HG03469 (cell line): ENCODE measurements around the gene CD1D.
"Not testable (repeated sequence)": the region's sequence is repeated elsewhere in the genome, so short reads cannot be mapped to it uniquely, and the experiment has no call there.

Experiments used
- ATAC-seq: cut with Tn5 transposase; IDR thresholded peaks from one replicate; pipeline ENCODE4 v1.9.1; 2021; ENCODE audit warnings: mild to moderate bottlenecking, moderate library complexity, moderate number of reproducible peaks; ENCODE audit not compliant: unreplicated experiment

CD1D gene

GRCh38 chr1:158175915-158176314 lies 4.8 kb upstream of the CD1D start:
- ATAC-seq = not testable (repeated sequence)

DNA sequence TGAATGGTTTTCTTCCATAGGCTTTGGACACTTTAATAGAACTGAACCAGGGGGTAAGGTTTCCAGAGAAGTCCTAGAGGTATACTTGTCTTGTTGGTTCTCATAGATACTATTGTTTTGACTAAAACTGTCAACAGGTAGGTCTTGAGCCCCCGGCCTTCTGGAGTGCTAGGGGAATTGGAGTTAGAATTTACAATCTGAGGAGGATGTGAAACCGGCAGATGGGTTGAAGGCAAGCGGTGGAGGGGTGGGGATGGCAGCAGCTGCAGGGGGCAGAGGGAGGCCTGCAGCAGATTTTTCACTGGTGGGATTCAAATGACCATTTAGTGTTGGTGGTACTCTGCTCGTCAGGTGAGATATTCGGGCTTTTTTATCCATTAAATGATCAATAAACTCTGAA lies 4.3 kb upstream of the CD1D start:
- no peak for ATAC-seq

DNA sequence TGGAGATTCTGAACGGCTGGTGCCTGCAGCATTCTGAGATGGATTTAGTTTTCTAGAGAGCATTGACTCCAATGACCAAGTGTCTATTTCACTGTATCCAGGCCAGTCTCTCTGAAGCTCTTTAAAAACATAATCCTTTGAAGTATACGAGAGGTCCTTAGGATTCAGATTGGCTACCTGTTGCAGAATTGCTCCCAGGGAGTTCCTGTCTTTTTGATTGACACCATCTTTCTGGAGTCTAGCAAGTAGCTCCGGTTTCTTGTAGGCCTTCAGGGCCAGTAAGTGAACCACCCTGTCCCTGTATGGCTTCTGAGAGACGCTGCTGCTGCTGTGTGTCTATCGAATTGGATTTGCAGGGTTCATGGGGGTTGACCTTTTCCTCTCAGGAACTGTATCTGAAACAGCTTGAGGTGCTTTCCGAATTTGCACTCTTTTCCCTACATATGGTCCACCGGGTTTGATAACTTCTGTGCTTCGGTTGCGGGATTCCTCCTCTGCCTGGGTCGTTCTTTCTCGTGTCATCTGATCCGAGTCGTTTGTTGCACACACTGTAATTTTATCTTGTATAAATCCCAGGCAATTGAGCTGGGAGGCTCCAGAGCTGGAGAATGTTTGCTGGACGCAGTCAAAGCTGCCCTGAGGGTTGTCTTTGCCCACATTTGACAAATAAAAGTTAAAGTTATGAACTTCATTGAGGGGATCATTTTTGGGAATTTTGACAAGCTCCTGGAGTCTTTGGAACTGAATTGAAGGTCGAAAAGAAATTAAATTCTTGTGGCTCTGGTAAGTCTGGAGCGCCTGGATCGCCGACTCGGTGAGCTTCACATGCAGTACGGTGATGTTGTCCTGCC lies 3.6 kb upstream of the CD1D start:
- not testable (repeated sequence) for ATAC-seq

DNA sequence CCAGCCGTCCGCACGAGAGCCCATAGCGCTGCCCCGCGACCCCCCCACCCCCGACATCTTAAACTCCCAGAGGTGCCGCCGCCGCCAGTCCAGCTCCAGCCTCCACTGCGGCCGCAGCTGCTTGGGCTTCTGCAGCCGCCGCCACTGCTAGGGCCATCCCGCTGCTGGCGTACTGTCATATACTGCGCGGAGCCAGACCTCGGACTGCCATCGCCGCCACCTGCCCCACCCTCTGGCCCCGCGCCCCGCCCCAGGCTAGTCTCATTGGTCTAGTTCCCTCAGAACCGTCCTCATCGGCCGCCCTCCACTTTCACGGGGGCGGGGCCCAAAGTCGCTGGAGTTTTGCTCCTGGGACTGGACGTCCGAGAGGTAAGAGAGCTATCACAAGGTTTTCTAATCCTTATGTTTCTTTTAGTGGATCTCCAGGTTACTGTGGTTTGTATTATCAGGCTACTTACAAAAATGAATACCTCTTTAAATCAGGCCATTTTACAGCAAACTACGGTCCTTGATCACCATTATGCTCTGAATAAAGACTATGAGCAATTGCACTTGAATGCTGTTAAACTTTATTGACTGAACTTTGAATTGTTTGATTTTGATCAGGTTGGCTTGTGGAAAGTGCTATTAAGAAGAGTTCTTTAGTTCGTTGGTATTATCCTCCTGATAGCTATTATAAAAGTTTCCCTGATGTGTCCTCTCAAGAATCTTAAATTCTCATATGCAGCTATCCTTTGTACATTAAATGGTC lies 2.8 kb upstream of the CD1D start:
- ATAC-seq = no peak

DNA sequence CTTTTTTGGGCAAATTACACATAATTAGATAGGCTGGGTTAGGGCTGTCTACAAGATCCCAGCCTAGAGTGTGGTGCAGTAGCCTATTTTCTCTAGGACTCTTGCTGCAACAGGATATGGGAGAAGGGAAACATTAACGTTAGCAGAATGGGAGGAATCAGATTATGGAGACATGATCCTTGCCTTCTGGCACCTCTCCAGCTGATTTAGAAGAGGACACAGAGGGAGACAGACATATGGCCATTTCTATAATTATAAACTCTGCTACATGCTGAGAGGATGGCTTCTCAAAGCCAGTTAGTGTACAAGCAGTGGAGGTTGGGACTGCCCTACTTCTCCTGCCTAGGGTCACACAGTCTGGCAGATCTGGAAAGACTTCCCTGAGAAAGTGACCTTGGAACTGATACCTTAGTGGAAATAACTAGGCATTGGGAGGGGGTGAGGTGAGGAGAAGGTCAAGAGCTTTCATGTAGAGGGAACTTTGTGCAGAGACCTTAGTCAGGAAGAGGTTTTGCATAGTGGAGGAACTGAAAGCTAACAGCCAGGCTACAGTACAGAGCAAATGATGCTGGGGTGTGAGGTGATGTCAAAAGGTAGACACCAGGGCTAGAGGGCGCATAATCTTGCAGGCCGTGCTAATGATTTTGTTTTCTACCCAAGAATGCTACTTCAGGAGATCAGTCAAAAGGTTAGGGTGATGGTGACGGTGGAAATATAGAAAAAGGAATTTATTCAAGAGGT lies 1.2 kb upstream of the CD1D start:
- ATAC-seq = peak; percentile 93

- no peak for ATAC-seq
Measured at GRCh38 chr1:158181577-158181922, 855 bp downstream of the CD1D start.

DNA sequence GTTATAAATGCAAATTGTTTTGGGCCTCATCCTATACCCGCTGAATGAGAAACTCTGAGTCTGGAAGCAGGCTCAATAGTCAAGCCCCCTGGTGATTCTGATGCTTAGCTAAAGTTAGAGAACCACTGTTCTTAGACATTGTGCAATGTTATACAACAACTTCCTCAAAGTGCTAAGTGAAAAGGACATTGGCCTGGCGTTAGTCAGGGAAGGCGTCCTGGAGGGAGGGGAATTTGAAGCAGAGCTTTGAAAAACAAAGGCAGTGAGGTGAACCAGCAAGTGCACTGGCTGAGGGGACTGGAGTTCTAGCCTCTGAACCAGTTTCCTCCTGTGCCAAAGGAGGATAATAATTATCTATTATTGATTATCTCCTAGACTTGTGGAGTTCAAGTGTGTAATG lies 5.1 kb downstream of the CD1D start:
- ATAC-seq = no peak

- ATAC-seq = no peak
Measured at GRCh38 chr1:158186180-158186579, 5.5 kb downstream of the CD1D start.

DNA sequence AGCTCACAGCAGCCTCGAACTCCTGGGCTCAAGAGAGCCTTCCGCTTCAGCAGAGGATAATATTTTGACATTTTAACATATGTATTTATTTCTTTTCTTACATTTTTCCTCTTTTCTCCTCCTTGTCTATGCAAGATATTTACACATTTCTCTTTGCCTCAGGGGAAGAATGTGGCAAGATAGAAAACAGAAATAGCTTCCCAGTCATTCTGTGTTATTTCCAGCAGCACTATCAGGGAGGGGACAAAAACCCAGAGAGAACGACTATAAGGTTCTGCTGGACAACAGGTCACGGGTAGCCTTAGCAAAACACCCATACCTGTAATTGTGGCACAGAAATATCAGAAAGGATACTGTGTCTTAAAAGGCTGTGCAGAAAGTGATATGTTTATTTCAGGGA lies 7.9 kb downstream of the CD1D start:
- ATAC-seq = no peak

- ATAC-seq = no peak
Measured at GRCh38 chr1:158189624-158190023, 8.9 kb downstream of the CD1D start.

DNA sequence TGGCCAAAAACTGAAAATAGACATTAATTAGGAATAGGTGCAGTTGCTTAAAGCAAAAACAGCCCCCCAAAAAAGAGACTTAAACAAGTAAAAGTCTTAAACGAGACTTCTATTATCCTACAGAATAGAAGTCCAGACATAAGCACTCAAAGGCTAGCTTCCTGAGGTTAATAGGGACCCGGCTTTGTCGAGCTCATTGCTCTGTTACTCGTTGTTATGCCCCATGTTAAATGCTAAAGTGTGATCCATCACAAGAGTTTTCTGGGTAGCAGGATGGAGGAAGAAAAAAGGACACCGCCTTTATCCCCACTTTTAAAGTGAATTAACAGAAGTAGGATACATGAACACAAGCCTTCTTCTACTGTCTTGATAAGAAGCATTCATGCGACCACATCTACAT lies 10.6 kb downstream of the CD1D start:
- ATAC-seq = no peak

GRCh38 chr1:158196461-158196860 lies 15.8 kb downstream of the CD1D start:
- ATAC-seq = no peak

- no peak for ATAC-seq
Measured at GRCh38 chr1:158199849-158200248, 19.2 kb downstream of the CD1D start.

DNA sequence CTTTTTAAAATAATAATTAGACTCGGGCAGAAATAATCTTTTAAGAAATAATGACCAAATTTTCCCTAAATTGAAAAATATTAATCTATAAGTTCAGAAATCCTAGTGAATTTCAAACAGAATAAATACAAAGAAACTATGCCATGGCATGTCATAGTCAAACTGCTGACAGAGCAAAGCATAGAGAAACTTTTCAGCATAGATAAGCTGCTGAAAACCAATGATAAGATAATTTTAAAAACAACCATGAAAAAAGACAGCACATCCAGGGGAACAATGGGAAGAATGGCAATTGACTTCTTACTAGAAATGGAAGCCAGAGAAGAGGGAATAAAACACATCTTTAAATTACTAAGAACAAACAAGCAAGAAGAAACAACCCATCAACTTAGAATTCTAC lies 19.8 kb downstream of the CD1D start:
- ATAC-seq = no peak

DNA sequence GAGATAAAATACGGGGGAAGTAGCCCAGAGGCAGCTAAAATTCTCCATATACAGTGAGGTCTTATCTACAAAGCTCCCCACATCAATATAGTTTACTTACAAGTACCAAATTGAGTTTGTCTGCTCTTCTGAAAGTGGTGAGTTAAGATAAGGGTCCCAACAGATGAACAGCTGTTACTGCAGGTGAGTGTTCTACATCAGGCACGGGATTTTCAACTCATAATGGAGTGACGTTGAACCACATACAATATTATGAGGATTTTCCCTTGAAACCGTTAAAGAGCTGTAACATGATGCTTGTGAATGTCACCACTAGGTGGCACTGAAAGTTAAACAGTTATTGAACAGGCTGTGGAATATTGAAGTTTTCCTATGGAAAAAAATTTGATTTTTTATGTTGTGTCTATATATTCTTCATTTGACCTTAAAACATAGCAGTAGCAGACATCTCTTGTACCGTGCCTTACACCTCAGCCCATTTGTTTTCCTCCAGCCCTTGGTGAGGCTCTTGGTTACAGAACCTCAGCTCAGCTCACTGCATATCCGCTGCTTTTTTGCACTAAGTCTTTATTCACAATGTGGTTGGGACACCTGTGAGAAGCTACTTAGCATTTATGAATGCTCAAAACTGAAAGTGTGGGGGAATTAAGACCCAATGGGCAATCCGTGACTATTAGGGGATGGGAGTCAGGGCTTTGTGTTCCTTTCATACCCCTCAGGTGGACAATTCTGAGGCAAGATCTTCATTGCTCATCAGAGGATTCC lies 23.2 kb downstream of the CD1D start:
- no peak for ATAC-seq

- no peak for ATAC-seq
Measured at GRCh38 chr1:158204458-158204827, 23.7 kb downstream of the CD1D start.

GRCh38 chr1:158208586-158209116 lies 28.0 kb downstream of the CD1D start:
- no peak for ATAC-seq

GRCh38 chr1:158212320-158212719 lies 31.6 kb downstream of the CD1D start:
- ATAC-seq = no peak

DNA sequence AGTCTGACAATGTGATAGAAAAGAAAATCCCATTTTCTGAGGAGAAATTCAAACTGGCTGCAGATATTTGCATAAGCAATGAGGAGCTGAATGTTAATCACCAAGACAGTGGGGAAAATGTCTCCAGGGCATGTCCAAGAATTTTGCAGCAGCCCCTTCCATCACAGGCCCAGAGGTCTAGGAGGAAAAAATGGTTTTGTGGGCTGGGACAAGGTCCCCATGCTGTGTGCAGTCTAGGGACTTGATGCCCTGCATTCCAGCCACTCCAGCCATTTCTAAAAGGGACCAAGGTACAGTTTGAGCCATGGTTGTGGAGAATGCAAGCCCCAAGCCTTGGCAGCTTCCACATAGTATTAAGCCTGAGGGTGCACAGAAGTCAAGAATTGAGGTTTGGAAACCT lies 42.8 kb downstream of the CD1D start:
- not testable (repeated sequence) for ATAC-seq

- no peak for ATAC-seq
Measured at GRCh38 chr1:158227904-158228623, 47.4 kb downstream of the CD1D start.
